GM12878 (cell line): Measurements from ENCODE around the gene CILP. TPM values are rescaled to one million over a fixed set of nuclear protein-coding genes. Genes with fewer than 3 reads are reported as not detected.

Source experiments
- FOXK2 ChIP-seq: fragments of 450-650 bp; IDR thresholded peaks from 2 replicates; pipeline ENCODE4 v1.6.1; 2017; ENCODE audit warnings: mild to moderate bottlenecking, moderate library complexity
- HDGF ChIP-seq: fragments of 450-650 bp; IDR thresholded peaks from 2 replicates; pipeline ENCODE4 v1.6.1; 2016; ENCODE audit warnings: antibody characterized with exemption
- KDM1A ChIP-seq: fragments of 200-600 bp; sonication (generic); IDR thresholded peaks from 2 replicates; pipeline ENCODE4 v1.6.1; 2016; ENCODE audit warnings: borderline replicate concordance
- MEF2B ChIP-seq: fragments of 450-650 bp; IDR thresholded peaks from 2 replicates; pipeline ENCODE4 v1.6.1; 2018; ENCODE audit warnings: mild to moderate bottlenecking, moderate library complexity; ENCODE audit not compliant: partially characterized antibody, poor library complexity, severe bottlenecking
- NRF1 ChIP-seq: conservative IDR thresholded peaks from 2 replicates; pipeline ENCODE4 v1.6.1; 2011; ENCODE audit warnings: mild to moderate bottlenecking, low read depth, low read length, improper control_type of control experiment
- POLR2AphosphoS5 ChIP-seq: IDR thresholded peaks from 2 replicates; pipeline ENCODE4 v1.6.1; 2011; ENCODE audit warnings: mild to moderate bottlenecking, low read length, inconsistent platforms
- RAD21 ChIP-seq: IDR thresholded peaks from 2 replicates; pipeline ENCODE4 v1.6.1; 2011; ENCODE audit warnings: mild to moderate bottlenecking, low read depth, low read length, moderate library complexity; ENCODE audit not compliant: insufficient read depth
- SIX5 ChIP-seq: IDR thresholded peaks from 2 replicates; pipeline ENCODE4 v1.6.1; 2011; ENCODE audit warnings: mild to moderate bottlenecking, low read depth, low read length, moderate library complexity; ENCODE audit not compliant: severe bottlenecking
- SMC3 ChIP-seq: IDR thresholded peaks from 2 replicates; pipeline ENCODE4 v1.6.1; 2011; ENCODE audit warnings: low read length, improper control_type of control experiment, borderline replicate concordance
- ZNF217 ChIP-seq: fragments of 450-650 bp; IDR thresholded peaks from 2 replicates; pipeline ENCODE4 v1.6.1; 2017; ENCODE audit warnings: antibody characterized with exemption, mild to moderate bottlenecking
- ZSCAN29 ChIP-seq: fragments of 450-650 bp; IDR thresholded peaks from 2 replicates; pipeline ENCODE4 v1.6.1; 2017; ENCODE audit warnings: mild to moderate bottlenecking, moderate library complexity
- polyA plus RNA-seq, 11 experiments: library from polyadenylated mRNA; depleted of rRNA in 4 of 11; unstranded in 6 of 11; stranded (reverse) in 5 of 11; fragments of >200 nt; fragmentation: Nextera tagmentation in 4 of 11; fragmentation: Illumina TruSeq in 1 of 11; extraction: Ambion mirVana in 4 of 11; extraction: Trizol in 1 of 11; gene quantifications; 1 replicate in 1 of 11; 2 replicates in 10 of 11; pipeline versions ENCODE4 v1.2.1 to v1.2.3, GENCODE V29; 2011 to 2016; ENCODE audit warnings: inconsistent platforms in 2 of 11, missing spikeins in 2 of 11, low read depth in 1 of 11
- total RNA-seq, 4 experiments: library from RNA; depleted of rRNA in 3 of 4; stranded (reverse); fragments of >200 nt in 3 of 4; fragmentation: Illumina TruSeq in 1 of 4; extraction: Trizol in 1 of 4; gene quantifications; 2 replicates each; pipeline versions ENCODE4 v1.2.1 to v1.2.3, GENCODE V29; 2013 to 2021
- TF ChIP-seq, protein P1 (sequence below): fragments of 450-650 bp; IDR thresholded peaks from 2 replicates; pipeline ENCODE4 v1.6.1; 2017; ENCODE audit warnings: mild to moderate bottlenecking, moderate library complexity
- TF ChIP-seq, protein P2 (sequence below): fragments of 450-650 bp; IDR thresholded peaks from 2 replicates; pipeline ENCODE4 v1.6.1; 2018; ENCODE audit warnings: borderline replicate concordance, mild to moderate bottlenecking; ENCODE audit not compliant: partially characterized antibody
- TF ChIP-seq, protein P3 (sequence below): IDR thresholded peaks from 2 replicates; pipeline ENCODE4 v1.6.1; 2011; ENCODE audit warnings: borderline replicate concordance, low read depth, mild to moderate bottlenecking, moderate library complexity, low read length; ENCODE audit not compliant: insufficient read depth, poor library complexity, severe bottlenecking
- TF ChIP-seq, protein P4 (sequence below): fragments of 450-650 bp; formaldehyde crosslinking; IDR thresholded peaks from 2 replicates; pipeline ENCODE4 v1.4.0; 2022; ENCODE audit warnings: mild to moderate bottlenecking, moderate library complexity
- TF ChIP-seq, protein P5 (sequence below), 3 experiments: IDR thresholded peaks in 2 of 3; conservative IDR thresholded peaks in 1 of 3; 2 replicates each; pipeline ENCODE4 v1.5.1; 2011; ENCODE audit warnings: low read depth in 3 of 3, low read length in 3 of 3, mild to moderate bottlenecking in 3 of 3, control low read depth in 2 of 3, moderate library complexity in 2 of 3, inconsistent platforms in 1 of 3, mixed read lengths in 1 of 3; ENCODE audit not compliant: control insufficient read depth in 2 of 3, insufficient read depth in 1 of 3; ENCODE audit errors: extremely low read depth in 1 of 3

CILP gene
- total and polyA plus RNA-seq, 10 of the 15 experiments (the other 5 are each of a cell fraction or from before 2014, with no cell fraction given), result 0.03 to 0.06 (median 0.04) TPM; not detected in 4

DNA sequence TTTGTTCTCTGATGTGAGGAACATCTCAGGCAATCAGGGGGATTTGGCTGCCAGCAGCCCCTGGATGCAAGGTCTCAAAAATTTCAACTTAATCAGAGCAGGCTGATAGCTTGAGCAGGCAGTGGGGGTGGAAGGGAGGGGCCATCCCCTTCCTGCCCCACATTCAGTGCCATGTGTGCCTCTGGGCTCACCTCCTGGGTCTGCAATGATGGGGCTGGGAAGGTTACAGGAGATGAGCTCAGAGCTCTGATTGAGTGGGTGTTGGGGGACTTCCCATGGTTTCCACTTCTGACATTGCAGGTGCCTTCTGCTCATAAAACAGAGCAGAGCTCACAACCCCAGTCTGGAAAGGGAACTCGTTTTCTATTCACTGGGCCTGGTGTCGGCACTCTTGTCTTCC lies 38.4 kb upstream of the CILP start (continued):
- TF ChIP-seq HDGF, result no peak
- TF ChIP-seq, protein P1, sequence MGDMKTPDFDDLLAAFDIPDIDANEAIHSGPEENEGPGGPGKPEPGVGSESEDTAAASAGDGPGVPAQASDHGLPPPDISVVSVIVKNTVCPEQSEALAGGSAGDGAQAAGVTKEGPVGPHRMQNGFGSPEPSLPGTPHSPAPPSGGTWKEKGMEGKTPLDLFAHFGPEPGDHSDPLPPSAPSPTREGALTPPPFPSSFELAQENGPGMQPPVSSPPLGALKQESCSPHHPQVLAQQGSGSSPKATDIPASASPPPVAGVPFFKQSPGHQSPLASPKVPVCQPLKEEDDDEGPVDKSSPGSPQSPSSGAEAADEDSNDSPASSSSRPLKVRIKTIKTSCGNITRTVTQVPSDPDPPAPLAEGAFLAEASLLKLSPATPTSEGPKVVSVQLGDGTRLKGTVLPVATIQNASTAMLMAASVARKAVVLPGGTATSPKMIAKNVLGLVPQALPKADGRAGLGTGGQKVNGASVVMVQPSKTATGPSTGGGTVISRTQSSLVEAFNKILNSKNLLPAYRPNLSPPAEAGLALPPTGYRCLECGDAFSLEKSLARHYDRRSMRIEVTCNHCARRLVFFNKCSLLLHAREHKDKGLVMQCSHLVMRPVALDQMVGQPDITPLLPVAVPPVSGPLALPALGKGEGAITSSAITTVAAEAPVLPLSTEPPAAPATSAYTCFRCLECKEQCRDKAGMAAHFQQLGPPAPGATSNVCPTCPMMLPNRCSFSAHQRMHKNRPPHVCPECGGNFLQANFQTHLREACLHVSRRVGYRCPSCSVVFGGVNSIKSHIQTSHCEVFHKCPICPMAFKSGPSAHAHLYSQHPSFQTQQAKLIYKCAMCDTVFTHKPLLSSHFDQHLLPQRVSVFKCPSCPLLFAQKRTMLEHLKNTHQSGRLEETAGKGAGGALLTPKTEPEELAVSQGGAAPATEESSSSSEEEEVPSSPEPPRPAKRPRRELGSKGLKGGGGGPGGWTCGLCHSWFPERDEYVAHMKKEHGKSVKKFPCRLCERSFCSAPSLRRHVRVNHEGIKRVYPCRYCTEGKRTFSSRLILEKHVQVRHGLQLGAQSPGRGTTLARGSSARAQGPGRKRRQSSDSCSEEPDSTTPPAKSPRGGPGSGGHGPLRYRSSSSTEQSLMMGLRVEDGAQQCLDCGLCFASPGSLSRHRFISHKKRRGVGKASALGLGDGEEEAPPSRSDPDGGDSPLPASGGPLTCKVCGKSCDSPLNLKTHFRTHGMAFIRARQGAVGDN, result no peak
- TF ChIP-seq SMC3, result no peak
- no peak for TF ChIP-seq ZNF217
- TF ChIP-seq, protein P2, sequence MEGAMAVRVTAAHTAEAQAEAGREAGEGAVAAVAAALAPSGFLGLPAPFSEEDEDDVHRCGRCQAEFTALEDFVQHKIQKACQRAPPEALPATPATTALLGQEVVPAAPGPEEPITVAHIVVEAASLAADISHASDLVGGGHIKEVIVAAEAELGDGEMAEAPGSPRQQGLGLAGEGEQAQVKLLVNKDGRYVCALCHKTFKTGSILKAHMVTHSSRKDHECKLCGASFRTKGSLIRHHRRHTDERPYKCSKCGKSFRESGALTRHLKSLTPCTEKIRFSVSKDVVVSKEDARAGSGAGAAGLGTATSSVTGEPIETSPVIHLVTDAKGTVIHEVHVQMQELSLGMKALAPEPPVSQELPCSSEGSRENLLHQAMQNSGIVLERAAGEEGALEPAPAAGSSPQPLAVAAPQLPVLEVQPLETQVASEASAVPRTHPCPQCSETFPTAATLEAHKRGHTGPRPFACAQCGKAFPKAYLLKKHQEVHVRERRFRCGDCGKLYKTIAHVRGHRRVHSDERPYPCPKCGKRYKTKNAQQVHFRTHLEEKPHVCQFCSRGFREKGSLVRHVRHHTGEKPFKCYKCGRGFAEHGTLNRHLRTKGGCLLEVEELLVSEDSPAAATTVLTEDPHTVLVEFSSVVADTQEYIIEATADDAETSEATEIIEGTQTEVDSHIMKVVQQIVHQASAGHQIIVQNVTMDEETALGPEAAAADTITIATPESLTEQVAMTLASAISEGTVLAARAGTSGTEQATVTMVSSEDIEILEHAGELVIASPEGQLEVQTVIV, result no peak
- TF ChIP-seq, protein P3, sequence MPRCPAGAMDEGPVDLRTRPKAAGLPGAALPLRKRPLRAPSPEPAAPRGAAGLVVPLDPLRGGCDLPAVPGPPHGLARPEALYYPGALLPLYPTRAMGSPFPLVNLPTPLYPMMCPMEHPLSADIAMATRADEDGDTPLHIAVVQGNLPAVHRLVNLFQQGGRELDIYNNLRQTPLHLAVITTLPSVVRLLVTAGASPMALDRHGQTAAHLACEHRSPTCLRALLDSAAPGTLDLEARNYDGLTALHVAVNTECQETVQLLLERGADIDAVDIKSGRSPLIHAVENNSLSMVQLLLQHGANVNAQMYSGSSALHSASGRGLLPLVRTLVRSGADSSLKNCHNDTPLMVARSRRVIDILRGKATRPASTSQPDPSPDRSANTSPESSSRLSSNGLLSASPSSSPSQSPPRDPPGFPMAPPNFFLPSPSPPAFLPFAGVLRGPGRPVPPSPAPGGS, result no peak
- no peak for TF ChIP-seq POLR2AphosphoS5
- no peak for TF ChIP-seq RAD21
- TF ChIP-seq, protein P4, sequence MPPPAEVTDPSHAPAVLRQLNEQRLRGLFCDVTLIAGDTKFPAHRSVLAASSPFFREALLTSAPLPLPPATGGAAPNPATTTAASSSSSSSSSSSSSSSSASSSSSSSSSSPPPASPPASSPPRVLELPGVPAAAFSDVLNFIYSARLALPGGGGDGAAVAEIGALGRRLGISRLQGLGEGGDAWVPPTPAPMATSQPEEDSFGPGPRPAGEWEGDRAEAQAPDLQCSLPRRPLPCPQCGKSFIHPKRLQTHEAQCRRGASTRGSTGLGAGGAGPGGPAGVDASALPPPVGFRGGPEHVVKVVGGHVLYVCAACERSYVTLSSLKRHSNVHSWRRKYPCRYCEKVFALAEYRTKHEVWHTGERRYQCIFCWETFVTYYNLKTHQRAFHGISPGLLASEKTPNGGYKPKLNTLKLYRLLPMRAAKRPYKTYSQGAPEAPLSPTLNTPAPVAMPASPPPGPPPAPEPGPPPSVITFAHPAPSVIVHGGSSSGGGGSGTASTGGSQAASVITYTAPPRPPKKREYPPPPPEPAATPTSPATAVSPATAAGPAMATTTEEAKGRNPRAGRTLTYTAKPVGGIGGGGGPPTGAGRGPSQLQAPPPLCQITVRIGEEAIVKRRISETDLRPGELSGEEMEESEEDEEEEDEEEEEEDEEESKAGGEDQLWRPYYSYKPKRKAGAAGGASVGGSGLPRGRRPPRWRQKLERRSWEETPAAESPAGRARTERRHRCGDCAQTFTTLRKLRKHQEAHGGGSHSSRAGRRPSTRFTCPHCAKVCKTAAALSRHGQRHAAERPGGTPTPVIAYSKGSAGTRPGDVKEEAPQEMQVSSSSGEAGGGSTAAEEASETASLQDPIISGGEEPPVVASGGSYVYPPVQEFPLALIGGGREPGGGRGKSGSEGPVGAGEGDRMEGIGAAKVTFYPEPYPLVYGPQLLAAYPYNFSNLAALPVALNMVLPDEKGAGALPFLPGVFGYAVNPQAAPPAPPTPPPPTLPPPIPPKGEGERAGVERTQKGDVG, result no peak
- TF ChIP-seq FOXK2, result no peak
- TF ChIP-seq MEF2B, result no peak
- no peak for TF ChIP-seq KDM1A
- TF ChIP-seq NRF1, result no peak
- no peak for TF ChIP-seq SIX5
- TF ChIP-seq, protein P5, sequence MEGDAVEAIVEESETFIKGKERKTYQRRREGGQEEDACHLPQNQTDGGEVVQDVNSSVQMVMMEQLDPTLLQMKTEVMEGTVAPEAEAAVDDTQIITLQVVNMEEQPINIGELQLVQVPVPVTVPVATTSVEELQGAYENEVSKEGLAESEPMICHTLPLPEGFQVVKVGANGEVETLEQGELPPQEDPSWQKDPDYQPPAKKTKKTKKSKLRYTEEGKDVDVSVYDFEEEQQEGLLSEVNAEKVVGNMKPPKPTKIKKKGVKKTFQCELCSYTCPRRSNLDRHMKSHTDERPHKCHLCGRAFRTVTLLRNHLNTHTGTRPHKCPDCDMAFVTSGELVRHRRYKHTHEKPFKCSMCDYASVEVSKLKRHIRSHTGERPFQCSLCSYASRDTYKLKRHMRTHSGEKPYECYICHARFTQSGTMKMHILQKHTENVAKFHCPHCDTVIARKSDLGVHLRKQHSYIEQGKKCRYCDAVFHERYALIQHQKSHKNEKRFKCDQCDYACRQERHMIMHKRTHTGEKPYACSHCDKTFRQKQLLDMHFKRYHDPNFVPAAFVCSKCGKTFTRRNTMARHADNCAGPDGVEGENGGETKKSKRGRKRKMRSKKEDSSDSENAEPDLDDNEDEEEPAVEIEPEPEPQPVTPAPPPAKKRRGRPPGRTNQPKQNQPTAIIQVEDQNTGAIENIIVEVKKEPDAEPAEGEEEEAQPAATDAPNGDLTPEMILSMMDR (IDR thresholded peaks at IDR 0.05 in 2 of 3, conservative IDR thresholded peaks at IDR 0.05 in 1 of 3; ENCODE audit: control insufficient read depth in 2 of 3, extremely low read depth in 1 of 3, insufficient read depth in 1 of 3, low read depth in 3 of 3, low read length in 3 of 3), result no peak
- TF ChIP-seq ZSCAN29, result no peak
